GM23338 (cell line): Measurements from ENCODE around the gene CACNA1A. TPM values are rescaled to one million over a fixed set of nuclear protein-coding genes. Genes with fewer than 3 reads are reported as not detected.

Source experiments
- ATAC-seq: fragments of 200-7000 bp; cut with Tn5 transposase; 3 replicates; pipeline ENCODE4 v1.9.1; 2020
- DNase-seq: peaks from one replicate; pipeline ENCODE4 v3.0.0-alpha.2; 2015; ENCODE audit warnings: low spot score
- H2AFZ ChIP-seq: fragments of 200-600 bp; sonication (generic); 2 replicates; pipeline ENCODE4 v1.8.0; 2016; ENCODE audit warnings: antibody characterized with exemption, mild to moderate bottlenecking, moderate library complexity
- H3F3A ChIP-seq: fragments of 200-600 bp; sonication (generic); replicated peaks from 2 replicates; pipeline ENCODE4 v1.8.0; 2017; ENCODE audit warnings: antibody characterized with exemption, mixed run types, low read depth
- H3K27ac ChIP-seq: fragments of 200-600 bp; sonication (generic); 2 replicates; pipeline ENCODE4 v1.6.1; 2016; ENCODE audit warnings: low read depth
- H3K27me3 ChIP-seq: fragments of 200-600 bp; sonication (generic); 2 replicates; pipeline ENCODE4 v1.8.0; 2016; ENCODE audit warnings: mild to moderate bottlenecking, mixed run types, moderate library complexity; ENCODE audit not compliant: insufficient read depth
- H3K36me3 ChIP-seq: fragments of 200-600 bp; sonication (generic); 2 replicates; pipeline ENCODE4 v1.8.0; 2016; ENCODE audit warnings: mild to moderate bottlenecking; ENCODE audit not compliant: insufficient read depth
- H3K4me1 ChIP-seq: fragments of 200-600 bp; sonication (generic); 2 replicates; pipeline ENCODE4 v1.8.0; 2016; ENCODE audit warnings: mild to moderate bottlenecking, moderate library complexity; ENCODE audit not compliant: insufficient read depth
- H3K4me2 ChIP-seq: fragments of 200-600 bp; sonication (generic); 2 replicates; pipeline ENCODE4 v1.7.1; 2017; ENCODE audit warnings: mixed run types
- H3K4me3 ChIP-seq: fragments of 200-600 bp; sonication (generic); 2 replicates; pipeline ENCODE4 v1.6.1; 2016; ENCODE audit warnings: mixed run types
- H3K79me2 ChIP-seq: fragments of 200-600 bp; sonication (generic); replicated peaks from 2 replicates; pipeline ENCODE4 v1.8.0; 2017; ENCODE audit warnings: mild to moderate bottlenecking; ENCODE audit not compliant: insufficient read depth
- H3K9me2 ChIP-seq: fragments of 200-600 bp; sonication (generic); 2 replicates; pipeline ENCODE4 v1.8.0; 2017; ENCODE audit not compliant: insufficient read depth
- H4K20me1 ChIP-seq: fragments of 200-600 bp; sonication (generic); replicated peaks from 2 replicates; pipeline ENCODE4 v1.8.0; 2017; ENCODE audit warnings: mild to moderate bottlenecking; ENCODE audit not compliant: insufficient read depth
- H3K27ac Mint-ChIP-seq: 2 replicates; pipeline ENCODE4 v1.8.0; 2020; ENCODE audit warnings: inconsistent platforms, mild to moderate bottlenecking, moderate library complexity, mixed read lengths
- H3K27me3 Mint-ChIP-seq: 3 replicates; pipeline ENCODE4 v1.8.0; 2022; ENCODE audit warnings: low read depth, mild to moderate bottlenecking, moderate library complexity, mixed read lengths, inconsistent platforms; ENCODE audit not compliant: insufficient read depth, poor library complexity
- H3K36me3 Mint-ChIP-seq: 3 replicates; pipeline ENCODE4 v1.8.0; 2021; ENCODE audit warnings: low read depth, mild to moderate bottlenecking, inconsistent platforms, moderate library complexity, mixed read lengths
- H3K4me1 Mint-ChIP-seq: 3 replicates; pipeline ENCODE4 v1.8.0; 2020; ENCODE audit warnings: mild to moderate bottlenecking, inconsistent platforms, mixed read lengths
- H3K4me3 Mint-ChIP-seq: 3 replicates; pipeline ENCODE4 v1.8.0; 2021; ENCODE audit warnings: moderate library complexity, mild to moderate bottlenecking, inconsistent platforms, mixed read lengths
- H3K9me3 Mint-ChIP-seq: 3 replicates; pipeline ENCODE4 v1.8.0; 2020; ENCODE audit warnings: moderate library complexity, mild to moderate bottlenecking, inconsistent platforms, mixed read lengths
- CREB1 ChIP-seq: fragments of 250-450 bp; sonication (Bioruptor Pico); IDR thresholded peaks from 2 replicates; pipeline ENCODE4 v1.5.0; 2020; ENCODE audit warnings: low read depth, mild to moderate bottlenecking, moderate library complexity
- JUNB ChIP-seq: IDR thresholded peaks from one replicate; pipeline ENCODE4 v1.6.1; 2016; ENCODE audit warnings: antibody characterized with exemption; ENCODE audit not compliant: unreplicated experiment
- NANOG ChIP-seq: IDR thresholded peaks from 2 replicates; pipeline ENCODE4 v1.6.1; 2016; ENCODE audit warnings: antibody characterized with exemption, borderline replicate concordance
- STAT1 ChIP-seq: IDR thresholded peaks from one replicate; pipeline ENCODE4 v1.6.1; 2016; ENCODE audit warnings: antibody characterized with exemption; ENCODE audit not compliant: unreplicated experiment
- ZNF331 ChIP-seq: fragments of 250-450 bp; sonication (Bioruptor Pico); IDR thresholded peaks from 2 replicates; pipeline ENCODE4 v1.5.0; 2020; ENCODE audit warnings: low read depth, mild to moderate bottlenecking, moderate library complexity
- polyA plus RNA-seq: library from polyadenylated mRNA; unstranded; fragments of >200 nt; fragmentation: Nextera tagmentation; extraction: Ambion mirVana; gene quantifications from 2 replicates; pipeline ENCODE4 v1.2.1, GENCODE V29; 2016
- total RNA-seq: library from RNA; depleted of rRNA; stranded (reverse); fragments of >200 nt; shearing (Covaris generic); gene quantifications from 2 replicates; pipeline ENCODE4 v1.2.3, GENCODE V29; 2014
- TF ChIP-seq, protein P1 (sequence below): fragments of 250-450 bp; sonication (Bioruptor Pico); IDR thresholded peaks from 2 replicates; pipeline ENCODE4 v1.5.0; 2020; ENCODE audit warnings: mild to moderate bottlenecking, moderate library complexity
- TF ChIP-seq, protein P2 (sequence below), 2 experiments: fragments of 200-600 bp in 1 of 2; sonication (generic) in 1 of 2; conservative IDR thresholded peaks; 2 replicates each; pipeline versions ENCODE4 v1.5.1 to v1.6.1; 2016 to 2017; ENCODE audit warnings: antibody characterized with exemption in 2 of 2, low read depth in 2 of 2, mild to moderate bottlenecking in 2 of 2, moderate library complexity in 1 of 2

Gene CACNA1A
- total and polyA plus RNA-seq, 2 experiments from 2014 or later, result 7.4 to 20.3 TPM

DNA sequence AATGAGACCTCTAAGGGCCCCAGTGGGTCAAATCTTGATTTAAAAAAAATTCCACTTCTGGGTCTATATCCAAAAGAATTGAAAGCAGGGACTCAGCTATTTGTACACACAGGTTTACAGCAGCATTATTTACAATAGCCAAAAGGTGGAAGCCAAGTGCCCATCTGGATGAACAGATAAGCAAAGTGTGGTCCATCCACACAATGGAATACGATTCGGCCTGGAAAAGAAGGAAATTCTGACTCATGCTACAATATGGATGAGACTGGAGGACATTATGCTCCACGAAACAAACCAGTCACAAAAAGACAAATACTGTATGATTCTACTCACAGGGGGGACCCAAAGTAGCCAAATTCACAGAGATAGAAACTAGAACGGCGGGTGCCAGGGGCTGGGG is 76.7 kb downstream of the CACNA1A start (continued):
- TF ChIP-seq, protein P1, sequence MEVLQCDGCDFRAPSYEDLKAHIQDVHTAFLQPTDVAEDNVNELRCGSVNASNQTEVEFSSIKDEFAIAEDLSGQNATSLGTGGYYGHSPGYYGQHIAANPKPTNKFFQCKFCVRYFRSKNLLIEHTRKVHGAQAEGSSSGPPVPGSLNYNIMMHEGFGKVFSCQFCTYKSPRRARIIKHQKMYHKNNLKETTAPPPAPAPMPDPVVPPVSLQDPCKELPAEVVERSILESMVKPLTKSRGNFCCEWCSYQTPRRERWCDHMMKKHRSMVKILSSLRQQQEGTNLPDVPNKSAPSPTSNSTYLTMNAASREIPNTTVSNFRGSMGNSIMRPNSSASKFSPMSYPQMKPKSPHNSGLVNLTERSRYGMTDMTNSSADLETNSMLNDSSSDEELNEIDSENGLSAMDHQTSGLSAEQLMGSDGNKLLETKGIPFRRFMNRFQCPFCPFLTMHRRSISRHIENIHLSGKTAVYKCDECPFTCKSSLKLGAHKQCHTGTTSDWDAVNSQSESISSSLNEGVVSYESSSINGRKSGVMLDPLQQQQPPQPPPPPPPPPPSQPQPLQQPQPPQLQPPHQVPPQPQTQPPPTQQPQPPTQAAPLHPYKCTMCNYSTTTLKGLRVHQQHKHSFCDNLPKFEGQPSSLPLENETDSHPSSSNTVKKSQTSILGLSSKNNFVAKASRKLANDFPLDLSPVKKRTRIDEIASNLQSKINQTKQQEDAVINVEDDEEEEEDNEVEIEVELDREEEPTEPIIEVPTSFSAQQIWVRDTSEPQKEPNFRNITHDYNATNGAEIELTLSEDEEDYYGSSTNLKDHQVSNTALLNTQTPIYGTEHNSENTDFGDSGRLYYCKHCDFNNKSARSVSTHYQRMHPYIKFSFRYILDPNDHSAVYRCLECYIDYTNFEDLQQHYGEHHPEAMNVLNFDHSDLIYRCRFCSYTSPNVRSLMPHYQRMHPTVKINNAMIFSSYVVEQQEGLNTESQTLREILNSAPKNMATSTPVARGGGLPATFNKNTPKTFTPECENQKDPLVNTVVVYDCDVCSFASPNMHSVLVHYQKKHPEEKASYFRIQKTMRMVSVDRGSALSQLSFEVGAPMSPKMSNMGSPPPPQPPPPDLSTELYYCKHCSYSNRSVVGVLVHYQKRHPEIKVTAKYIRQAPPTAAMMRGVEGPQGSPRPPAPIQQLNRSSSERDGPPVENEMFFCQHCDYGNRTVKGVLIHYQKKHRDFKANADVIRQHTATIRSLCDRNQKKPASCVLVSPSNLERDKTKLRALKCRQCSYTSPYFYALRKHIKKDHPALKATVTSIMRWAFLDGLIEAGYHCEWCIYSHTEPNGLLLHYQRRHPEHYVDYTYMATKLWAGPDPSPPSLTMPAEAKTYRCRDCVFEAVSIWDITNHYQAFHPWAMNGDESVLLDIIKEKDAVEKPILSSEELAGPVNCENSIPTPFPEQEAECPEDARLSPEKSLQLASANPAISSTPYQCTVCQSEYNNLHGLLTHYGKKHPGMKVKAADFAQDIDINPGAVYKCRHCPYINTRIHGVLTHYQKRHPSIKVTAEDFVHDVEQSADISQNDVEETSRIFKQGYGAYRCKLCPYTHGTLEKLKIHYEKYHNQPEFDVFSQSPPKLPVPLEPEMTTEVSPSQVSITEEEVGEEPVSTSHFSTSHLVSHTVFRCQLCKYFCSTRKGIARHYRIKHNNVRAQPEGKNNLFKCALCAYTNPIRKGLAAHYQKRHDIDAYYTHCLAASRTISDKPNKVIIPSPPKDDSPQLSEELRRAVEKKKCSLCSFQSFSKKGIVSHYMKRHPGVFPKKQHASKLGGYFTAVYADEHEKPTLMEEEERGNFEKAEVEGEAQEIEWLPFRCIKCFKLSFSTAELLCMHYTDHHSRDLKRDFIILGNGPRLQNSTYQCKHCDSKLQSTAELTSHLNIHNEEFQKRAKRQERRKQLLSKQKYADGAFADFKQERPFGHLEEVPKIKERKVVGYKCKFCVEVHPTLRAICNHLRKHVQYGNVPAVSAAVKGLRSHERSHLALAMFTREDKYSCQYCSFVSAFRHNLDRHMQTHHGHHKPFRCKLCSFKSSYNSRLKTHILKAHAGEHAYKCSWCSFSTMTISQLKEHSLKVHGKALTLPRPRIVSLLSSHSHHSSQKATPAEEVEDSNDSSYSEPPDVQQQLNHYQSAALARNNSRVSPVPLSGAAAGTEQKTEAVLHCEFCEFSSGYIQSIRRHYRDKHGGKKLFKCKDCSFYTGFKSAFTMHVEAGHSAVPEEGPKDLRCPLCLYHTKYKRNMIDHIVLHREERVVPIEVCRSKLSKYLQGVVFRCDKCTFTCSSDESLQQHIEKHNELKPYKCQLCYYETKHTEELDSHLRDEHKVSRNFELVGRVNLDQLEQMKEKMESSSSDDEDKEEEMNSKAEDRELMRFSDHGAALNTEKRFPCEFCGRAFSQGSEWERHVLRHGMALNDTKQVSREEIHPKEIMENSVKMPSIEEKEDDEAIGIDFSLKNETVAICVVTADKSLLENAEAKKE (CRISPR knock-in tag), result no peak
- TF ChIP-seq ZNF331, result no peak
- no peak for TF ChIP-seq NANOG
- no peak for TF ChIP-seq JUNB
- no peak for TF ChIP-seq CREB1 (CRISPR knock-in tag)

DNA sequence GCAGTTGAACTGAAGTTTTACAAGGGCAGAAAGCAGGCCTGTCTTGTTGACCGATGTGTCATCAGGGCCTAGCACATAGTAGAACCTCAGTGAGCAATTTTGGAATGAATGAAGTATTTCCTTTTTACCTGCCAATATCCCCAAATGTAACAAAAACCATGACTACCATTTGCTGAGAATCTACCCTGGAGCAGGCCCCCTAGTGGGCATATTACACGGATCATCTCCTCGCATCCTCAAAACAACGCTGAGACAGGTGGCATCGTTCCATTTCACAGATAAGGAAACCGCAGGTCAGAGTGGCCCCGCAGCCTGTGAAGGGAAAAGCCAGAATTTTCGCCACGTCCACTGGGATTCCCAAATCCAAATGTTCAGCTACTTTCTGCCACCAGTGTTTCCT is 77.9 kb downstream of the CACNA1A start:
- H3K4me1 Mint-ChIP-seq, result peaks cover 13% of the 10 kb centered on the region
- Histone ChIP-seq H3K27me3 (no peaks in the 10 kb centered on the region), H3K9me2 (no peaks in the 10 kb centered on the region), H3K27ac (no peak overlapping the region), H2AFZ (no peak overlapping the region), H3F3A (no peaks in the 10 kb centered on the region), H3K4me1 (0 out of 2 replicates have a peak, but pooled peaks cover 6% of the 10 kb centered on the region), H3K4me2 (no peak overlapping the region), H3K79me2 (no peaks in the 10 kb centered on the region), H3K4me3 (no peak overlapping the region), H3K36me3 (no peaks in the 10 kb centered on the region), H4K20me1 (0 out of 2 replicates have a peak, but pooled peaks cover 2% of the 10 kb centered on the region)
- peaks cover 12% of the 10 kb centered on the region for H3K27me3 Mint-ChIP-seq
- peaks cover 27% of the 10 kb centered on the region for H3K9me3 Mint-ChIP-seq
- TF ChIP-seq, protein P2, sequence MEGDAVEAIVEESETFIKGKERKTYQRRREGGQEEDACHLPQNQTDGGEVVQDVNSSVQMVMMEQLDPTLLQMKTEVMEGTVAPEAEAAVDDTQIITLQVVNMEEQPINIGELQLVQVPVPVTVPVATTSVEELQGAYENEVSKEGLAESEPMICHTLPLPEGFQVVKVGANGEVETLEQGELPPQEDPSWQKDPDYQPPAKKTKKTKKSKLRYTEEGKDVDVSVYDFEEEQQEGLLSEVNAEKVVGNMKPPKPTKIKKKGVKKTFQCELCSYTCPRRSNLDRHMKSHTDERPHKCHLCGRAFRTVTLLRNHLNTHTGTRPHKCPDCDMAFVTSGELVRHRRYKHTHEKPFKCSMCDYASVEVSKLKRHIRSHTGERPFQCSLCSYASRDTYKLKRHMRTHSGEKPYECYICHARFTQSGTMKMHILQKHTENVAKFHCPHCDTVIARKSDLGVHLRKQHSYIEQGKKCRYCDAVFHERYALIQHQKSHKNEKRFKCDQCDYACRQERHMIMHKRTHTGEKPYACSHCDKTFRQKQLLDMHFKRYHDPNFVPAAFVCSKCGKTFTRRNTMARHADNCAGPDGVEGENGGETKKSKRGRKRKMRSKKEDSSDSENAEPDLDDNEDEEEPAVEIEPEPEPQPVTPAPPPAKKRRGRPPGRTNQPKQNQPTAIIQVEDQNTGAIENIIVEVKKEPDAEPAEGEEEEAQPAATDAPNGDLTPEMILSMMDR (conservative IDR thresholded peaks at IDR 0.05; ENCODE audit: low read depth in 2 of 2), result peak; percentile 71 to 74
- no peak for TF ChIP-seq STAT1
- DNase-seq, result peak; percentile 73
- ATAC-seq, result peak; percentile 73
- no peak overlapping the region for H3K4me3 Mint-ChIP-seq
- no peak overlapping the region for H3K27ac Mint-ChIP-seq
- H3K36me3 Mint-ChIP-seq, result peaks cover 15% of the 10 kb centered on the region; the same call in 2 of the 3 replicates
